ENCODE results near the gene GYS1.

GYS1 gene

GRCh38 chr19:48946463-48947257 lies 46.4 kb downstream of the GYS1 start:
- Histone ChIP-seq H3K9me3 (ENCODE audit: control insufficient read depth, low read length) (no peaks in the 10 kb centered on the region), H3K79me2 (no peaks in the 10 kb centered on the region), H3K4me1 (no peaks in the 10 kb centered on the region), H3K4me2 (ENCODE audit: low read length) (no peak overlapping the region), H2AFZ (no peak overlapping the region), H3K36me3 (ENCODE audit: control insufficient read depth, insufficient read depth, low read length) (no peaks in the 10 kb centered on the region), H3K27ac (no peak overlapping the region), H3K4me3 (ENCODE audit: low read depth, low read length) (no peak overlapping the region), H3K9ac (no peak overlapping the region), H3K27me3 (ENCODE audit: control insufficient read depth, insufficient read depth, low read length) (no peaks in the 10 kb centered on the region)
- TF ChIP-seq CTCF (IDR thresholded peaks at IDR 0.05) = no peak

DNA sequence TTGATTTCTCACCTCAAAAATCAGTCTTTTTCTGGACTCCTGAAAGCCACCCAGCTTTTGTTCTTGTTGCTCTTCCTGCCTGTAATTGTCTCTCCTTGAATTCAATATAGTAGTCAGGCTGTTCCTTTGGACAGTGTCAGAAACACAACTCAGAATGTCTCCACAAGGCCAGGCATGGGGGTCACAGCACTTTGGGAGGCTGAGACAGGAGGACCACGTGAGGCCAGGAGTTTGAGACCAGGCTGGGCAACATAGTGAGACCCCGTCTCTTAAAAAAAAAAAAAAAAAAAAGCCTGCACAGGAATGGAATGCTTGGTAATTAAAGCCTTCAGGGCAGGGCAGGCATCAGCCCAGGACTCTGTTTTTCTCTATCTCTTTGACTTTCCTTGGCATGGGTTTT lies 47.3 kb downstream of the GYS1 start:
- Histone ChIP-seq H2AFZ (no peak overlapping the region), H3K27me3 (ENCODE audit: control insufficient read depth, insufficient read depth, low read length) (no peaks in the 10 kb centered on the region), H3K27ac (no peak overlapping the region), H3K4me1 (no peaks in the 10 kb centered on the region), H3K4me2 (ENCODE audit: low read length) (no peak overlapping the region), H3K9ac (no peak overlapping the region), H3K9me3 (ENCODE audit: control insufficient read depth, low read length) (no peaks in the 10 kb centered on the region), H3K4me3 (ENCODE audit: low read depth, low read length) (no peak overlapping the region), H3K36me3 (ENCODE audit: control insufficient read depth, insufficient read depth, low read length) (no peaks in the 10 kb centered on the region), H3K79me2 (no peaks in the 10 kb centered on the region)
- TF ChIP-seq CTCF (IDR thresholded peaks at IDR 0.05) = no peak

DNA sequence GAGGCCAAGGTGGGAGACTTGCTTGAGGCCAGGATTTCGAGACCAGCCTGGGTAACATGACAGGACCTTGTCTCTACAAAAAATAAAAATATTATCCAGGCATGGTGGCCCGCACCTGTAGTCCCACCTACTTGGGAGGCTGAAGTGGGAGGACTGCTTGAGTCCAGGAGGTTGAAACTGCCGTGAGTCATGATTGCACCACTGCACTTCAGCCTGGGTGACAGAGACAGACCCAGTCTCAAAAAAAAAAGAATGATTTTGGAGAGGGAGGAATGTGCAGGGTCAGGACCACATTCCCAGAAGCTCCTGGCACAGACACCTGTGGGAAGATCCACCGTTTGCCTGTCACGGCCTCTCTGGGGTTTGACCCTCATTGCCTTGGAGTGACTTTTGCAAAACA lies 47.7 kb downstream of the GYS1 start:
- no peak for TF ChIP-seq CTCF (IDR thresholded peaks at IDR 0.05)
- no peaks in the 10 kb centered on the region for H3K79me2 ChIP-seq
- no peak overlapping the region for H2AFZ ChIP-seq
- no peaks in the 10 kb centered on the region for H3K9me3 ChIP-seq (ENCODE audit: control insufficient read depth, low read length)
- no peaks in the 10 kb centered on the region for H3K27me3 ChIP-seq (ENCODE audit: control insufficient read depth, insufficient read depth, low read length)
- no peaks in the 10 kb centered on the region for H3K4me1 ChIP-seq
- H3K4me2 ChIP-seq (ENCODE audit: low read length) = no peak overlapping the region
- no peak overlapping the region for H3K9ac ChIP-seq
- no peak overlapping the region for H3K27ac ChIP-seq
- no peaks in the 10 kb centered on the region for H3K36me3 ChIP-seq (ENCODE audit: control insufficient read depth, insufficient read depth, low read length)
- H3K4me3 ChIP-seq (ENCODE audit: low read depth, low read length) = no peak overlapping the region

DNA sequence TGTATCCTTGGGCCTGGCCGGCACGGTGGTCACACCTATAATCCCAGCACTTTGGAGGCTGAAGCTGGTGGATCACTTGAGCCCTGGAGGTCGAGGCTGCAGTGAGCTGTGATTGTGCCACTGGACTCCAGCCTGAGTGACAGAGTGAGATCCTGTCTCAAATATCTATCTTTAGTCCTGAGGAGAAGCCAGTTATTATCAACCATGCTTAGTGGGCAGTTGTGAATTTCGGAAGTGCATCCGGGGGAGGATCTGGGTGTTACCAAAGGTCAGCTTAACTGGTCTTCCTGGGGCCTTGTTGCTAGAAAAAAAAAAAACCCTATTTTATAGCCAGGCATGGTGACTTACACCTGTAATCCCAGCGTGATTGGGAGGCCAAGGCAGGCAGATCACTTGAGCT lies 50.0 kb downstream of the GYS1 start:
- H3K4me3 ChIP-seq (ENCODE audit: low read depth, low read length) = no peak overlapping the region
- no peak overlapping the region for H3K27ac ChIP-seq
- H3K4me1 ChIP-seq = no peaks in the 10 kb centered on the region

More for the DNA sequence above, 50.0 kb downstream of the GYS1 start:
- H3K4me2 ChIP-seq (ENCODE audit: low read length) = no peak overlapping the region
- no peaks in the 10 kb centered on the region for H3K27me3 ChIP-seq (ENCODE audit: control insufficient read depth, insufficient read depth, low read length)
- H3K36me3 ChIP-seq (ENCODE audit: control insufficient read depth, insufficient read depth, low read length) = no peaks in the 10 kb centered on the region
- TF ChIP-seq CTCF (IDR thresholded peaks at IDR 0.05) = no peak
- H3K9ac ChIP-seq = no peak overlapping the region
- no peaks in the 10 kb centered on the region for H3K79me2 ChIP-seq
- H3K9me3 ChIP-seq (ENCODE audit: control insufficient read depth, low read length) = no peaks in the 10 kb centered on the region
- H2AFZ ChIP-seq = no peak overlapping the region

All from parathyroid adenoma (tissue), 2 donors.